HepG2 (cell line): ENCODE data around the gene CALU. TPM values are rescaled to one million over a fixed set of nuclear protein-coding genes. Genes with fewer than 3 reads are reported as not detected.

Experiments
- ATF2 ChIP-seq: sonication (generic); formaldehyde crosslinking; IDR thresholded peaks from 2 replicates; pipeline ENCODE4 v1.4.0; 2020; ENCODE audit warnings: missing genetic modification reagents
- ATRX ChIP-seq: sonication (generic); formaldehyde crosslinking; IDR thresholded peaks from 2 replicates; pipeline ENCODE4 v1.4.0; 2020; ENCODE audit warnings: missing genetic modification reagents, borderline replicate concordance
- CHD2 ChIP-seq: IDR thresholded peaks from 2 replicates; pipeline ENCODE4 v1.6.1; 2011; ENCODE audit warnings: low read depth, low read length, improper control_type of control experiment
- DMAP1 ChIP-seq: IDR thresholded peaks from 2 replicates; pipeline ENCODE4 v1.6.1; 2016
- GLI4 ChIP-seq: sonication (generic); formaldehyde crosslinking; IDR thresholded peaks from 2 replicates; pipeline ENCODE4 v1.5.1; 2020; ENCODE audit warnings: missing genetic modification reagents, mild to moderate bottlenecking, moderate library complexity, borderline replicate concordance
- HCFC1 ChIP-seq: fragments of 150-350 bp; IDR thresholded peaks from 2 replicates; pipeline ENCODE4 v1.6.1; 2014; ENCODE audit warnings: low read depth, low read length
- MBD4 ChIP-seq: IDR thresholded peaks from 2 replicates; pipeline ENCODE4 v1.6.1; 2012; ENCODE audit warnings: low read length, inconsistent platforms, borderline replicate concordance
- MZF1 ChIP-seq: sonication (generic); formaldehyde crosslinking; IDR thresholded peaks from 2 replicates; pipeline ENCODE4 v1.8.1; 2023; ENCODE audit warnings: mild to moderate bottlenecking, missing genetic modification reagents, borderline replicate concordance
- SAFB2 ChIP-seq: sonication (generic); formaldehyde crosslinking; IDR thresholded peaks from 2 replicates; pipeline ENCODE4 v1.5.1; 2020; ENCODE audit warnings: missing genetic modification reagents, low read depth, mild to moderate bottlenecking, borderline replicate concordance
- THAP7 ChIP-seq: sonication (generic); formaldehyde crosslinking; IDR thresholded peaks from 2 replicates; pipeline ENCODE4 v1.8.1; 2023; ENCODE audit warnings: mild to moderate bottlenecking, missing genetic modification reagents
- XBP1 ChIP-seq: sonication (generic); formaldehyde crosslinking; IDR thresholded peaks from 2 replicates; pipeline ENCODE4 v1.5.0; 2020; ENCODE audit warnings: missing genetic modification reagents
- ZBTB39 ChIP-seq: sonication (generic); formaldehyde crosslinking; IDR thresholded peaks from 2 replicates; pipeline ENCODE4 v1.5.0; 2020; ENCODE audit warnings: missing genetic modification reagents
- ZMYM4 ChIP-seq: sonication (generic); formaldehyde crosslinking; IDR thresholded peaks from 2 replicates; pipeline ENCODE4 v1.8.1; 2023; ENCODE audit warnings: mild to moderate bottlenecking, missing genetic modification reagents
- ZNF513 ChIP-seq: sonication (generic); formaldehyde crosslinking; conservative IDR thresholded peaks from 2 replicates; pipeline ENCODE4 v1.5.0; 2020; ENCODE audit warnings: missing genetic modification reagents
- ZNF574 ChIP-seq: sonication (generic); formaldehyde crosslinking; IDR thresholded peaks from 2 replicates; pipeline ENCODE4 v1.4.0; 2020; ENCODE audit warnings: missing genetic modification reagents
- ZNF660 ChIP-seq: sonication (generic); formaldehyde crosslinking; IDR thresholded peaks from 2 replicates; pipeline ENCODE4 v1.5.1; 2020; ENCODE audit warnings: mild to moderate bottlenecking, low read depth, missing genetic modification reagents, borderline replicate concordance
- polyA plus RNA-seq, 8 experiments: library from polyadenylated mRNA; depleted of rRNA in 3 of 8; stranded (reverse) in 7 of 8; unstranded in 1 of 8; fragments of >200 nt; fragmentation: Illumina TruSeq in 4 of 8; extraction: Trizol in 4 of 8; gene quantifications; 2 replicates each; pipeline versions ENCODE4 v1.2.1 to v1.2.3, GENCODE V29; 2011 to 2016; ENCODE audit warnings: low read depth in 4 of 8, missing spikeins in 1 of 8, mixed read lengths in 1 of 8; ENCODE audit not compliant: insufficient read depth in 1 of 8
- total RNA-seq, 5 experiments: library from RNA; depleted of rRNA; stranded (reverse); fragments of >200 nt; fragmentation: Illumina TruSeq; extraction: Trizol; gene quantifications; 2 replicates each; pipeline ENCODE4 v1.2.3, GENCODE V29; 2016; ENCODE audit warnings: low read depth in 1 of 5

Gene CALU
- total and polyA plus RNA-seq, 2 of the 13 experiments (the other 11 are each of a cell fraction or from before 2014, with no cell fraction given) = 198 to 252 TPM

GRCh38 chr7:128739048-128739962 is at the start of gene CALU (continued):
- TF ChIP-seq ZNF660 (CRISPR knock-in tag) (no peak), HCFC1 (no peak), MZF1 (peak; percentile 33; the same call in 1 of the 2 replicates), ZBTB39 (no peak), CHD2 (no peak), THAP7 (no peak), ZMYM4 (CRISPR knock-in tag) (peak; percentile 79), SAFB2 (CRISPR knock-in tag) (no peak), ZNF574 (CRISPR knock-in tag) (peak; percentile 67), DMAP1 (CRISPR knock-in tag) (peak; percentile 96), ATRX (CRISPR knock-in tag) (no peak), ZNF513 (CRISPR knock-in tag) (no peak), ATF2 (peak; percentile 59), XBP1 (CRISPR knock-in tag) (no peak), GLI4 (no peak), MBD4 (no peak)
